HG03196 (cell line): ENCODE data around the gene WBP1L.
"Not testable (repeated sequence)": the region's sequence is repeated elsewhere in the genome, so short reads cannot be mapped to it uniquely, and the experiment has no call there.

ENCODE experiments used
- ATAC-seq: cut with Tn5 transposase; IDR thresholded peaks from one replicate; pipeline ENCODE4 v1.9.1; 2021; ENCODE audit not compliant: unreplicated experiment

The WBP1L gene

DNA sequence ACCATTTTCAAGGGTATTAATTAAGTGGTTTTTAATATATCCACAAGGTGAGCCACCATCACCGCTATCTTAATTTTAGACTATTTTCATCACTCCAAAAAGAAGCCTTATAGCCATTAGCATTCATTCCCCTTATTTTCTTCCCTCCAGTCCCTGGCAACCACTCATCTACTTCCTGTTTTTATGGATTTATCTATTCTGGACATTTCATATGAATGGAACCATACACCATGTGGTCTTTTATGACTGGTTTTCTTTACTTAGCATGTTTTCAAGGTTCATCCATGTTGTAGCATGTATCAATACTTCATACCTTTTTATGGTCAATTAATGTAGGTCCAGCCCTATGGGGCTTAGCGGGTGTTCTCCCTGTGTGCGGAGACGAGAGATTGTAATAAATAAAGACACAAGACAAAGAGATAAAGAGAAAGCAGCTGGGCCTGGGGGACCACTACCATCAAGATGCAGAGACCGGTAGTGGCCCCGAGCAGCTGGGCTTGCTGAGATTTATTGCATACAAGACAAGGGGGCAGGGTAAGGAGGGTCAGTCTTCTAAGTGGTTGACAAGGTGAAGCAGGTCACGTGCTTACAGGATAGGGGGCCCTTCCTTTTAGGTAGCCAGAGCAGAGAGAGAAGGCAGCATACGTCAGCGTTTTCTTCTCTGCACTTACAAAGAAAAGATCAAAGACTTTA lies 14.6 kb downstream of the WBP1L start:
- ATAC-seq = no peak

DNA sequence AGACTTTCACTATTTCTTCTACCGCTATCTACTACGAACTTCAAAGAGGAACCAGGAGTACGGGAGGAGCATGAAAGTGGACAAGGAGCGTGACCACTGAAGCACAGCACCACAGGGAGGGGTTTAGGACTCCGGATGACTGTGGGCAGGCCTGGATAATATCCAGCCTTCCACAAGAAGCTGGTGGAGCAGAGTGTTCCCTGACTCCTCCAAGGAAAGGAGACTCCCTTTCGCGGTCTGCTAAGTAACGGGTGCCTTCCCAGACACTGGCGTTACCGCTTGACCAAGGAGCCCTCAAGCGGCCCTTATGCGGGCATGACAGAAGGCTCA lies 15.2 kb downstream of the WBP1L start:
- not testable (repeated sequence) for ATAC-seq

DNA sequence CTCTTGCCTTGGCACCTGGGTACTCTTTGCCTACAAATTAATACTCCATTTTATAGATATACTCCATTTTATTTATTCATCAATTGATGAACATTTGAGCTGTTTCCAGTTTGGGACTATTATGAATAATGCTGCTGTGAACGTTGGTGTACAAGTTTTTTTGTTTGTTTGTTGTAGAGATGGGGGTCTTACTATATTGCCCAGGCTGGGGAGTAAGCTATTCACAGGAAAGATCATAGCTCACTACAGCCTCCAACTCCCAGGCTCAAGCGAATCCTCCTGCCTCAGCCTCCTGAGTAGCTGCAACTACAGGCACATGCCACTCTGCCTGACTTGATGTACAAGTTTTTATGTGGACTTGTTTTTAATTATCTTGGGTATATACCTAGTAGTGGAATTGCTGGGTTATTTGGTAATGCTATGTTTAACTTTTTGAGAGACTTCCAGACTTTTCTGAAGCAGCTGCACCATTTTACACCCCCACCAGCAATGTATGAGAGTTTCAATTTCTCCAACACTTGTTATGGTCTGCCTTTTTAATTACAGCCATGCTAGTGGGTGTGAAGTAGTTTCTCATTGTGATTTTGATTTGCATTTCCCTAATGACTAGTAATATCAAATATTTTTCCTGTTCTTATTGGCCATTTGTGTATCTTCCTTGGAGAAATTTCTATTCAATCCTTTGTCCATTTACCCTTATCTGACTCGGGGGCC lies 15.9 kb downstream of the WBP1L start:
- ATAC-seq = no peak

DNA sequence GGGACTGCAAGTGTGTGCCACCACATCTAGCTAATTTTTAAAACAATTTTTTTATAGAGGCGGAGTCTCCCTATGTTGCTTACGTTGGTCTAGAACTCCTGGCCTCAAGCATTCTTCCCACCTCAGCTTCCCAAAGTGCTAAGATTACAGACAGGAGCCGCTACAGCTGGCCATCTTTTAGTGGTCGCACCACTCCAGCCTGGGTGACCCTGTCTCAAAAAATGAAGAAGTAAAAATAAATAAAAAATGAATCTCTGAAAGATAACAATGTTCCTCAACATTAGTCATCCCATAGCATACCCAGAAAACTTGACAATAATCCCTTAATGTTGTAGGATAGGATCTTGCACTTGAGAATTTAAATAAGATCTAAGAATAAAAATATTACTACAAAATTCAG lies 18.2 kb downstream of the WBP1L start:
- no peak for ATAC-seq

DNA sequence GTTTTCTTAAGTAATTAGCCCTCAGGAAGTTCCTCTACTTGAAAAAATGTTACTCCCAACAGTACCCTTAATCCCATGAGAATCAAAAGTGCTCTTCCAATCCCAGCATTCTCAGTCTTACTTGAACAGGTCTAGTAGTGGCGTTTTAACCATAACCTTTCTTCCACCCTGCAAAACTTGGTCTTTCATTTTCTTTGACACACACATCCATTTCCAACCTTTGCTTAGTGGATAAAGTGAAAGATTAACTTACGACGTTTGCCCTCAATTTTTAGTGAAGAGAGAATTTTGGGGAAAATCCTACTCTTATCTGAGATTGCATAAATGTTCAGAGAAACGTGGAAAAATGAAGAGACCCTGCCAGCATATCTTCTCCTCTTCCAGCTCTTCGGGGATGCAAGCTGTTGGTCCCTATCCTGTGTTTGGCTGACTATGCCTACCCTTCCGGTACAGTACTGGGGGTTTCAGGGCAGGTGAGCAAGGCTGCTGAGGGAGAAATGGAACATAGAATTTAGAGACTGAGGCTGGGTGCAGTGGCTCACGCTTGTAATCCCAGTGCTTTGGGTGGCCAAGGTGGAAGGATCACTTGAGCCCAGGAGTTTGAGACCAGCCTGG lies 18.8 kb downstream of the WBP1L start:
- ATAC-seq = no peak

DNA sequence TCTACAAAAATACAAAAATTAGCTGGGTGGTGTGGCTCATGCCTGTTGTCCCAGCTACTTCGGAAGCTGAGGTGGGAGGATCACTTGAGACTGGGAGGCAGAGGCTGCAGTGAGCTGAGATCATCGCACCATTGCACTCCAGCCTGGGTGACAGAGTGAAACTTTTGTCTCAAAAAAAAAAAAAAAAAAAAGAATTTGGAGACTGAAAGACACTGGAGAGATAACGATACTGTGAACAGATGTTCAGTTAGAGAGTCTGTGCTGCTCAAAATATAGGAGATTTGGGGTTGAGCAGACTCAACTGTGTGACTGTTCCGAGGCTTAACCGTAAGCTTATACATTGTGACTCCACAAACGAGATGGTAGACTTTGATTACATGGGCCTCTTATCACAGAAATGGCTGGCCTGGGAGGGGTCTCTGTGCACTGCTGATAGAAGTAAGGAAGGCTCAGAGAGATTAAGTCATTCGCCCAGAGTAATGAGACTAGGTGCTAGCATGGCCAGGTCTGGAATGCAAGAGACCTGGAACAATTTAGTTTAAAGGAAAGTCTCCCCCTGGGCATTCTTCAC lies 19.4 kb downstream of the WBP1L start:
- no peak for ATAC-seq

DNA sequence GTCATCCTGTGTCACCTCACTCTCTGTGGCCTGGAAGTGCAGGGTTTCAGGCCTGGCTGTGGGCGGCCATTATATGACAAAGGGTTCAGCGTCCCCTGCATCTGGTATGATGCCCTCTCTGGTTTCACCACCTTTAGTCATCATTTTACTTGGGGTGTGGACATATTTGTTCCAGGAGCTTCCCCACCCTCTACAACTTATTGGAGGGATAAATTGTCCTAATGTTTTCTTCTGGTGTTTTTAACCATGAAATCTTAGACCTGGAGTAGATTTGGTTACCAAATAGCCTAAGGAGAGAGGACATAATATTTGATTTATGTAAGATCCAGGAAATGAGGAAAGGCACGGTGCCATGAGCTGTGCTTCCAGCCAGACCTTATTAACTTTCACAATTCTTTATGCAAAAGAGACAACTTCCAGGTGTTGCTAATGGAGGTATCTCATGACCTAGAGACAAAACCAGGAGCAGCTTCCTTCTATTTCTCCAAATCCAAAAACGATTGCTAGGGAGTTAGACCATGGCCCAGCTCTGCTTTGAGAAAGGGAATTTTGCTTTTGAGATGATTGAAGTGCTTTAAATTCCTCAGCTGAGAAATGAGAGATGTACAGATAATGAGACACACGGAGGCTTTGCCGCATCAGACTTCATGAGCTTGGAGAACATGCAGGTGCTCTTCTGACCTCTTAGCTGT lies 20.9 kb downstream of the WBP1L start:
- ATAC-seq = no peak

DNA sequence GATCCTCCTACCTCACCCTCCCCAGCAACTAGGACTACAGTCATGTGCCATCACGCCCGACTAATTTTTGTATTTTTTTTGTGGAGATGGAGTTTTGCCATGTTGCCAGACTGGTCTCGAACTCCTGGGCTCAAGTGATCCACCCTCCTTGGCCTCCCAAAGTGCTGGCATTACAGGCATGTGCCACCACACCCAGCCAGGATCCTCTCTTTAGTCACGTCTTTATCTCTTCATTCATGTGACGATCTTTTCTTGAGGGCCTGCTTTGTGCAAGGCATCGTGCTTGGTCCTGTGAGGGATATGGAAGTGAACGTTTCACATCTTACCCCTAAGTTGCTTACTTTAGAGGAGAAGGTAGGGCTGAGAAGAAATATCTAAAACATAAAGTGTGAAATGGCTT lies 21.6 kb downstream of the WBP1L start:
- no peak for ATAC-seq

DNA sequence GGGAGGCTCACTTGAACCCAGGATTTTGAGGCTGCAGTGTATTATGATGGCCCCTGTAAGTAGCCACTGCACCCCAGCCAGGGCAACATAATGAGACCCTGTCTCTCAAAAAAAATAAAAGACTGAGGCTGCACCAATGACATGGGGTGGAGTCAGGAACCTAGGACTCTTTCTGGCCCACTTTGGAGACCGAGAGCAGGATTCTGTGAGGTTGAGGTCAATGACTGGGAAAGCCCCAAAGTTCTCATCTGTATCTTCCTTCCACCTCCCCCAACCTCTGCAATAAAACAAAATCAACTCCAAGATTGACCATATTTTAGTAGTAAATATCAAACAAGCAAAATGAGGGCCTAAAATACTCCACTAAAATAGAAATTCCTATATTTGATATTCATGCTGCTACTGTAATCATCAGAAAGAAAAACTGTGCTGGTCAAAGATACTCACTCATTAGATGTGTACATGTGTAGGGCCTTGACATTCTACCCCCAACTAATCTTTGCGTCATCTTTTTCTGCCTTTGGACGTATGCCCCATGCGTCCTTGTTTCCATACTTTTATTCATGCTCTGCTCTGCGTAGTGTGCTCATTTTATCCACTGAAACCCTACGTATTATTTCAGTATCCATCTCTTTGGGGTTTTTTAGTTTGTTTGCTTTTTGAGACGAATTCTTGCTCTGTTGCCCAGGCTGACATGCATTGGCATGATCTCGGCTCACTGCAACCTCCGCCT lies 23.8 kb downstream of the WBP1L start:
- no peak for ATAC-seq

DNA sequence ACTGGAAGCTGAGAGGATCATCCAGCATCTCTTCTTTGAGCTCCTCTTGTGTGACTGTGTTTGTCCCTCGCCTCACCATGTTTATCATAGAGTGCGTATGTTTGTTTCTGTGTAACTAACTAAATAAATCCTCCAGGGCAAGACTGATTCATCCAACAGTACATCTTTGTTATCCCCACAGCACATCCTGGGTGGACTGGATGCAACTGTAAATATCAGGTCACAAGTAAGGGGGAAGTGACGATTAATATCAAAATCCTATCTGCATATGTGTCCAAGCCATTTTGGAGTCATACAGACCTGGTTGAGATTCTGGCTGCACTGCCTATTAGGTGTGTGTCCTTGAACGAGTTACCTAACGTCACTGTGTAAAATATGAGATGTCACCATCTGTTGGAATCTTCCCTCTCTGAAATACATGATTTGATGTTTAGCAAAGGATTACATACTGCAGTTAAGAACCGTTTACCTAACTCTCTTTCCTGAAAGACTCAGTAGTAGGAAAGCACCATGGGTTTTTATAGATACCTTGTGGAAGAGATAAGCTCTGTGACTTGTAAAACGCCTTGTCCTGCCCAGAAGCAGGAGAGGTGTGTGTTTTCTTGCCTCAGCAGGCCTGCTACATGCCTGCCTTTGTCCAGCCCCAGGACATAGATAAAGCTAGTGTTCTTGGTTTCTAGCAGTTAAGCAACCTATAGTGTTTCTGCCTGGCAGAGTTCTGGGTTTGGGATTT lies 25.8 kb downstream of the WBP1L start:
- no peak for ATAC-seq

DNA sequence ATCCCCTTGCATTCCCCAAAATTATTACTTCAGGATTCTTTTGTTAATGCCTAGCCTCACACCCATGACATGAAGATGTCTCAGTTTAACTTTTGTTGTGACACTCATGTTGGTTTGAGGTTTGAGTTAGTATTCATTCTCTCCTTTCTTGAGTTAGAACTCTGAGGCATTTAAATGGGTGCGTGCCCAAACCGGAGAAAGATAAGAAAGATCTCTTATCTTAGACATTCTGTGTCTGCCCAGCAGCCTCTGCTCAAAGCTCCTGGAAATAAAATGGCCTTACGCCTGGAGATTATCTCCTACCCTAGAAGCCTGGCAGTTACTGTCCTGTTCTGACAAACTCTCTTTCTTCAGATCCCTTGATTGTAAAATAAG lies 26.3 kb downstream of the WBP1L start:
- ATAC-seq = no peak

DNA sequence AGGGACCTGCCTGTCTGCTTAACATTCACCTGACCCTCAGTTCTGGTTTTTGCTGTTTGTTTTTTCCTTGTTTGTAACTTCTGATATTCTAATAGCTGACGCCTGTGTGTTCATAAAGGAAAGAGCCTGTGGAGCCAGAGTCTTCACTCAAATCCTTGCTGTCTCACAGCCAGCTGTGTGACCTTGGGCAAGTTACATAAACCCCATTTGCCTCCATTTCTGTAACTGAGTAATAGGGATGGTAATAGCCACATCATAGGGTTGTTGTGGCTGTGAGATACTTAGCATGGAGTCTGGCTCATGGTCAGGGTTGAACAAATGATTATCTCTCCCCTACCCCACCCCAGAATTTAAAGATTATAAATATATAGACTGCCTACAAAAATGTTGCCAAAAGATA lies 27.0 kb downstream of the WBP1L start:
- ATAC-seq = no peak

DNA sequence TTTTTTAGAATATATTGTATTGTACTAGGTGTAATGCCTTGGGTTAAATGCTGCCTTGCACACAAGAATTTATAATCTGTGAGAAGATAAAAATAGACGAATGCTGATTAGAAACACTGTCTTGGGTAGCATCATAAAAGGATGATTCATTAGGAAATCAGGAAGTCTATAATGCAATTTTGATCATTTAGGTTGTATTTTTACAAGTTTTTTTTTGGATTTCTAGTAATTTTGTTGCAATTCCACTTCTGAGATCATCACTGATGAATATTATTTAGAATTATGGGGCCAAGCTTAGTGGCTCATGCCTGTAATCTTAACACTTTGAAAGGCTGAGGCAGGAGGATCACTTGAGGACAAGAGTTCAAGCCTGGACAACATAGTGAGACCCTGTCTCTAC lies 29.6 kb downstream of the WBP1L start:
- ATAC-seq = no peak

DNA sequence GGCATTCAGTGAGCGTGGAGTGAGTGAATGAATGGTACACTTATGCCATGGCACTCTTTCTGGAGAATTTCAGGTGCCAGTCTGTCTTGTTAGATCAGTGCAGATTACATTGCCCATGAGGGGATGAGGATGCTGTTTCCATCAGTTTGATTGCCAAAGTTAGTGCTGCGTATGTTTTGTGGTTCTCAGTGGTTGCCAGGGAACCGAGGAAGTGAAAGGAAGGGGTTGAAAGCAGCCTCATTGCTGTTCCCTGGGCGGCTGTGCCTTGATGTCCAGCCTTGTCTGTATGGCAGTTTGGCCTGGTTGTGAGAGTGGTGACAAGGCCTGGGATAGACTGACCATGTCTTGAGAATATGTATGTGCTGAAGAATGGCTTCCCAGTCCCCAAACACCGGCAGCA lies 30.2 kb downstream of the WBP1L start:
- ATAC-seq = no peak

DNA sequence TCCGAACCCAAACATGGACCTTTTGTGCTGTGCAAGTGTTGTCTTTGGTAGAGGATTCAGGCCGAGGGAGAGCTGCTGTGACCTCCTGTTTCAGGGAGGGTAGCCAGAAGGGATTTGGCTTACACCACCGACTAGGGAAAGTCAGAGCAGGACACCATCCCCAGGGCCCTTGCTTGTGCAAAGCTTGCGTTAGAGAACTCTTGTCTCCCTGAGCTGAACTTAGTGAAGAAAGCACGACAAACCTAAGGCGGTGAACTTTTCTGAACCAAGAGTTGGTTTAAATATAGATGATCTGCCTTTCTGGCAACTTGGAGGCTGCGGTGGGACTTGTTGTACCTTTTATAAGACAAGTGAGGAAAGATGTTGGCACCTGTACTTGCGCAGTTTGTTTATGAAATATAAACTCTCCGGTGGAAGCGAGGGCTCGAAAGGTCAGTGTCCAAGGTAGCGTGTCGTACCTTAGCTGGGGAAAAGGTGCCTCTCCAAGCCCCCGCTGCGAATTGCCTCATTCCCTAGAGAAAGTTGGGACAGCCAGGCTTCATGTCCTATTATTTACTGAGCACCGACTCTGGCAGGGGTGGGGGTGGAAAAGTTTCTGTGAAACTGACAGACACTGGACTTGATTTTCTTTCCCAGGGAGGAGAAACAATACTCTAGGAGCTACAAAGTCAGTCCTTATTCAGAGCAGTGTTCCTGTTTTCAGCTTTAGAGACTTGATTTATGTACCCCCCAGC lies 31.6 kb downstream of the WBP1L start:
- no peak for ATAC-seq

DNA sequence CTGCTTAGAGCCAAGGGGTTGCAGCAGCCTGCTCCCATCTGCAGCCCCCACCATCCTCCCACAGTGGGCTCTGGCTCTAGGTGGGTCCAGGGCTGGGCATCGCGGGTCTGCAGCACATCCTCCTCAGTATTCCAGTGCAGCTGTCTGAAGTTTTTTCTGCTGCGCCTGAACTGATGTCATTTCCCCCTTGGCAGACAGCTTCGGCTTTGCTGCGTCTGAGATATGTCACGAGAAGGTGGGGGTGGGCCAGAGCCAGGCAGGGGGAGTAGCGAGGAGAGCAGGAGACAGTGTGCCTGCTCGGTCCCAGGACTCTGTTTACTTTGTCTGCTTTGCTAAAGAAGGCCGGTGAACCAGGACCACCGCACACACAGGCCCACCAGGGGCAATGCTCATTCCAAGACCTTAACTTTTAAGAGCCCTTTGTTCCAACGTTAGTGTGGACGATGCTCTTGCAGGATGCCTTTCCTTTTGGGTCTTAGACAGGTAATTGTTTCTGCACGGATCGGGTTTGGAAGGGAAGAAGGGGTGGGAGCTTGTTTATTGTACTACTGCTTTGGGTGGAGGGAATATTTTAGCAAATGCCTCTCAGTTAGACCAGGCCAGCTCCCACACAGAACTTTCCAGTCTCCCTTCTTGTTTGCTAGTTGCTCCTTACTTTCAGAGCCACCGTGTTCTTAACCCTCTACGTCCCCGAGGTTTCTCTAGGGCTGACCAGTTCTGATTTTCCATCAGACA lies 32.4 kb downstream of the WBP1L start:
- no peak for ATAC-seq

DNA sequence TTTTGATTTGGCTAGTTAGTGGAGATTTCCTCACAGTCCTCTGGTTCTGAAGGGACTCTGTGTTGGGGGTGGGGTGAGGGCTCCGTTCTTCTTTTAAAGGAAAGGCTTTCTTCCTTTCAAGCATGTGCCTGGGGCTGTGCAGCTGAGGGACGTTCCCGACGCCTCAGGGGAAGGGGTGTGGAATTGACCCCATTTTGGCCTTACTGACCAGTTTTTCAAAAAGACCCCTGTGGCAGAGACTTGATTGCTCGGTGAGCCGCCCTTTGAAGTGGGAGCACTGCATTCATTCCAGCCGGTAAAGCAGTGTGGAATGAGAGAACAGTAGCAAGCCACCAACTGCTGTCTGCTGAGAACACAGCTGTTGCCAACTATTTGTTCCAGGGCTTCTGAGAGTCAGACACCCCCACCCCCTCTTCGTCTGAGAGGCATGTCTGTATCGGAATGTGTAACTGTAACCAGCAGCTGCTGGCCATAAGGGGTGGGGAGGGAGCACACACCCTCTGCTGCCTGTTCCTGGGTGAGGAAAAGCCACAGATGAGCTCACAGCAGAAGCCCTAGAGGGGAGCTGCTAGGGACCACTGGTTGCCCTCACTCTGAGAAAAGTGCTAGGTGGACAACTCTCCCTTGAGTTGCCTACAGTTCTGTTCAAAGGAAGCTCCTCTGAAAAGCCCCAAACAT lies 33.2 kb downstream of the WBP1L start:
- no peak for ATAC-seq

DNA sequence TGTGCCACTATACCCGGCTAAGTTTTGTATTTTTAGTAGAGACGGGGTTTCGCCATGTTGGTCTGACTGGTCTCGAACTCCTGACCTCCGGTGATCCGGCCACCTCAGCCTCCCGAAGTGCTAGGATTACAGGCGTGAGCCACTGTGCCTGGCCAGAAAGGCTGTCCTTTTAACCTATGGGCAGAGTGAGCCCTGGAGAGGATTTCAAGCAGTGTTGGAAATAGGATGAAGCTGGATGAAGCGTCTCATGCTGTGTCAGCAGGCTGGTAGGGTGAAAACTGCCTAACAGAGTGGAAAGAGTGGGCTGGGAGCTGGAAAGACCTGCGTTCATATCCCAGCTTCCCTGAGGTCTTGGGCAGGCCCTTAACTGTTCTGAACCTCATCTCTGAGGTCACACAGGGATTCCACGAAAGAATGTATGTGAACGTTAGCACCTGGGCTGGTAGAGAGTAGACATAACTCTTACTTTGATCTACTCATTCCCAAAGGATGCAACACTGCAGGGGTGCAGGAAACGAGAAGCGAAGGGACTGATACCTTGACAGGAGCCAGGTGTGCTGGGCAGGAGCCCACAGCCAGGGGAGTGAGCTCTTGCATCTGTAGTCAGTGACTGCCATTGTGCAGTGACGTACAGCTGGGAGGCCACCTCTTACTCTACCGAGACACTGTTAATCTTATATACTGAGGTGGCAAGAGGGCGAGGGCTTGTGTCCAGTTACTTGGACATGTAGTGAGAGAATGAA lies 34.1 kb downstream of the WBP1L start:
- no peak for ATAC-seq
